PC-9 (cell line): Measurements from ENCODE around the gene RAB28.

Experiments
- EZH2 ChIP-seq: fragments of 200-600 bp; sonication (generic); IDR thresholded peaks from 2 replicates; pipeline ENCODE4 v1.8.0; 2017; ENCODE audit warnings: antibody characterized with exemption, low read depth
- TF ChIP-seq, protein P1 (sequence below): fragments of 200-600 bp; sonication (generic); conservative IDR thresholded peaks from 2 replicates; pipeline ENCODE4 v1.6.1; 2017; ENCODE audit warnings: mixed run types, antibody characterized with exemption, mild to moderate bottlenecking, moderate library complexity

DNA sequence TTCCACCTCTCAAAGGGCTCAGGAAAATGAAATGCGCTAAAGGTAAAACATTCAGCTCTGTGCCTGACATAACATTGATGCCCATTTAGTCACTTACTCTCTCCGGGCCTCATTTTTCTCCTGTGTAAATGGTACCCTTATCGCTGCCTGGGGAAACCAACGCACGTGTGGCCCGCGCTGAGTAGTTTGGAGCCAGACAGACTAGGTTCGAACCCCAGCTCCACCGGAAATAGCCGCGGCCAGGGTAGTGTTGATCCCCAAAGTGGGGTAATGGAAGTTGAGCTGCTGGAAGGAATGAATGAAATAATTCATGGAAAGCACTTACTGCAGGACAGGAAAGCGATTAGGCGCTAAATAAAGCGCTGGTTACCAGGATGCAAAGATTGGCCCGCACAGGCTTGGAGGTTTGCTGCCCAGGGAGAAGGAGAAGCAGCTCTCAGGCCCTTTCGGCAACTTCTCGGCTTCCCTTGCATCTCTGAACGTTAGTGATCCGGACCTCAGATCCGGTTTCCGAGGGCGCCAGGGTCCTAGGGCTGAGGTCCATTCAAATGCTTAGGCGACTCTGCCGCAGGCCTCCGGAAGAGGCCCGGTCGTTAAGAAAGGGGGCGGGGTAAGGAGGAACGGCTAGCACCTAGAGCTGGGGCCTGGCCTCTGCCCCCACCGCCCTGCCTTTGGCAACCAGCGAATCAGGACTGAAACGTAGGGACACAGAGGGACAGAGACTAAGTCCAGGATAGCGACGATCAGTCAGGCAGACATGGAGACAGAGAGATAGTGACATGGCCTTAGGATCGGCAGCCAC, 46.9 kb upstream of the RAB28 start:
- TF ChIP-seq, protein P1, sequence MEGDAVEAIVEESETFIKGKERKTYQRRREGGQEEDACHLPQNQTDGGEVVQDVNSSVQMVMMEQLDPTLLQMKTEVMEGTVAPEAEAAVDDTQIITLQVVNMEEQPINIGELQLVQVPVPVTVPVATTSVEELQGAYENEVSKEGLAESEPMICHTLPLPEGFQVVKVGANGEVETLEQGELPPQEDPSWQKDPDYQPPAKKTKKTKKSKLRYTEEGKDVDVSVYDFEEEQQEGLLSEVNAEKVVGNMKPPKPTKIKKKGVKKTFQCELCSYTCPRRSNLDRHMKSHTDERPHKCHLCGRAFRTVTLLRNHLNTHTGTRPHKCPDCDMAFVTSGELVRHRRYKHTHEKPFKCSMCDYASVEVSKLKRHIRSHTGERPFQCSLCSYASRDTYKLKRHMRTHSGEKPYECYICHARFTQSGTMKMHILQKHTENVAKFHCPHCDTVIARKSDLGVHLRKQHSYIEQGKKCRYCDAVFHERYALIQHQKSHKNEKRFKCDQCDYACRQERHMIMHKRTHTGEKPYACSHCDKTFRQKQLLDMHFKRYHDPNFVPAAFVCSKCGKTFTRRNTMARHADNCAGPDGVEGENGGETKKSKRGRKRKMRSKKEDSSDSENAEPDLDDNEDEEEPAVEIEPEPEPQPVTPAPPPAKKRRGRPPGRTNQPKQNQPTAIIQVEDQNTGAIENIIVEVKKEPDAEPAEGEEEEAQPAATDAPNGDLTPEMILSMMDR: no peak
- no peak for TF ChIP-seq EZH2
